Breast epithelium (tissue), 4 donors: ENCODE data around the gene TMEM220. TPM values are rescaled to one million over a fixed set of nuclear protein-coding genes. Genes with fewer than 3 reads are reported as not detected.

Experiments used
- DNase-seq, 2 donors: peaks; one replicate each; pipeline ENCODE4 v3.0.0-alpha.2; 2019; ENCODE audit warnings: low spot score in 2 of 2
- H3K27ac ChIP-seq, 2 donors: fragments of 200-600 bp; sonication (generic) in 1 of 2; one replicate each; pipeline ENCODE4 v1.5.1; 2016 to 2019; ENCODE audit warnings: mild to moderate bottlenecking in 1 of 2
- H3K27me3 ChIP-seq, 2 donors: fragments of 200-600 bp; sonication (generic) in 1 of 2; one replicate each; pipeline versions ENCODE4 v1.5.1 to v1.6.0; 2017 to 2019; ENCODE audit warnings: control low read depth in 1 of 2, mild to moderate bottlenecking in 1 of 2
- H3K36me3 ChIP-seq: fragments of 200-600 bp; one replicate; pipeline ENCODE4 v1.5.1; 2019
- H3K4me1 ChIP-seq, 2 donors: fragments of 200-600 bp; sonication (generic); one replicate each; pipeline ENCODE4 v1.5.1; 2016 to 2019; ENCODE audit warnings: control low read depth in 1 of 2
- H3K4me3 ChIP-seq, 3 donors: fragments of 200-600 bp; sonication (generic); 1 replicate in 2 of 3; 2 replicates in 1 of 3; pipeline ENCODE4 v1.5.1; 2016 to 2019; ENCODE audit warnings: mild to moderate bottlenecking in 3 of 3, moderate library complexity in 2 of 3
- H3K9me3 ChIP-seq, 2 donors: fragments of 200-600 bp; sonication (generic) in 1 of 2; one replicate each; pipeline ENCODE4 v1.5.1; 2016 to 2019; ENCODE audit warnings: control low read depth in 1 of 2
- POLR2A ChIP-seq: fragments of 450-650 bp; IDR thresholded peaks from one replicate; pipeline ENCODE4 v1.6.1; 2016; ENCODE audit warnings: antibody characterized with exemption, mild to moderate bottlenecking, moderate library complexity
- POLR2AphosphoS5 ChIP-seq, 3 donors: sonication (generic); formaldehyde crosslinking; IDR thresholded peaks; one replicate each; pipeline ENCODE4 v1.6.1; 2017; ENCODE audit warnings: antibody characterized with exemption in 3 of 3
- intact Hi-C: fragments of 100-400 bp; cut with DNase I; formaldehyde crosslinking; loops from one replicate; pipeline ENCODE4 v1.15.1; 2023; ENCODE audit warnings: low total_unique reads
- total RNA-seq, 3 donors: library from RNA; depleted of rRNA; stranded (reverse); fragments of >200 nt; gene quantifications; one replicate each; pipeline ENCODE4 v1.1.0, GENCODE V29; 2016
- TF ChIP-seq, protein P1 (sequence below), 3 donors: fragments of 450-650 bp; IDR thresholded peaks; one replicate each; pipeline ENCODE4 v1.5.1; 2016 to 2017; ENCODE audit warnings: antibody characterized with exemption in 3 of 3, mild to moderate bottlenecking in 3 of 3, moderate library complexity in 3 of 3

TMEM220 gene
- total RNA-seq, 3 donors from 2014 or later = 8.5 to 13.4 (median 9.5) TPM

DNA sequence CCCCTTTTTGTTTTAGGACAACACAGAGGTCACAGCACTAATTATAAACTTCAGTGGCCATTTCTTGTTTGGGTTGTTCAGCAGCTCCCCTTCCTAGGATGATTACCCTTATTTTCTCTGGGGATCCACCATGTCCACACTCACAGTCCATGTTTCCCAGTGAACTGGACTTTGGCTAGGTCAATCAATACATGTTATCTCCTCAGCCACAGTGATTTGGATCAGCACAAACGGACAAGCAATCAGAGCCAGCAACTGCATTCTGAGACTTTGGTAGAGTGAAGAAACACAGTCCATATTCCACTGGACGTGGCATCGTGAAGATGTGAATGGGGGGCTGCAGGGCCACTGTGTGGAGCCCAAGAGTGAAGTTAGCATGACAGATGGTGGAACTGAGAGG is 4.6 kb downstream of the TMEM220 start:
- no peak for DNase-seq
- TF ChIP-seq, protein P1, sequence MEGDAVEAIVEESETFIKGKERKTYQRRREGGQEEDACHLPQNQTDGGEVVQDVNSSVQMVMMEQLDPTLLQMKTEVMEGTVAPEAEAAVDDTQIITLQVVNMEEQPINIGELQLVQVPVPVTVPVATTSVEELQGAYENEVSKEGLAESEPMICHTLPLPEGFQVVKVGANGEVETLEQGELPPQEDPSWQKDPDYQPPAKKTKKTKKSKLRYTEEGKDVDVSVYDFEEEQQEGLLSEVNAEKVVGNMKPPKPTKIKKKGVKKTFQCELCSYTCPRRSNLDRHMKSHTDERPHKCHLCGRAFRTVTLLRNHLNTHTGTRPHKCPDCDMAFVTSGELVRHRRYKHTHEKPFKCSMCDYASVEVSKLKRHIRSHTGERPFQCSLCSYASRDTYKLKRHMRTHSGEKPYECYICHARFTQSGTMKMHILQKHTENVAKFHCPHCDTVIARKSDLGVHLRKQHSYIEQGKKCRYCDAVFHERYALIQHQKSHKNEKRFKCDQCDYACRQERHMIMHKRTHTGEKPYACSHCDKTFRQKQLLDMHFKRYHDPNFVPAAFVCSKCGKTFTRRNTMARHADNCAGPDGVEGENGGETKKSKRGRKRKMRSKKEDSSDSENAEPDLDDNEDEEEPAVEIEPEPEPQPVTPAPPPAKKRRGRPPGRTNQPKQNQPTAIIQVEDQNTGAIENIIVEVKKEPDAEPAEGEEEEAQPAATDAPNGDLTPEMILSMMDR (IDR thresholded peaks at IDR 0.05) = no peak
- TF ChIP-seq POLR2A (no peak), POLR2AphosphoS5 (IDR thresholded peaks at IDR 0.05) (no peak)
- Histone ChIP-seq H3K27ac (no peak overlapping the region), H3K4me3 (no peak overlapping the region), H3K36me3 (no peaks in the 10 kb centered on the region), H3K4me1 (no peaks in the 10 kb centered on the region), H3K27me3 (no peaks in the 10 kb centered on the region), H3K9me3 (no peaks in the 10 kb centered on the region)
- intact Hi-C loops = no loop called here

DNA sequence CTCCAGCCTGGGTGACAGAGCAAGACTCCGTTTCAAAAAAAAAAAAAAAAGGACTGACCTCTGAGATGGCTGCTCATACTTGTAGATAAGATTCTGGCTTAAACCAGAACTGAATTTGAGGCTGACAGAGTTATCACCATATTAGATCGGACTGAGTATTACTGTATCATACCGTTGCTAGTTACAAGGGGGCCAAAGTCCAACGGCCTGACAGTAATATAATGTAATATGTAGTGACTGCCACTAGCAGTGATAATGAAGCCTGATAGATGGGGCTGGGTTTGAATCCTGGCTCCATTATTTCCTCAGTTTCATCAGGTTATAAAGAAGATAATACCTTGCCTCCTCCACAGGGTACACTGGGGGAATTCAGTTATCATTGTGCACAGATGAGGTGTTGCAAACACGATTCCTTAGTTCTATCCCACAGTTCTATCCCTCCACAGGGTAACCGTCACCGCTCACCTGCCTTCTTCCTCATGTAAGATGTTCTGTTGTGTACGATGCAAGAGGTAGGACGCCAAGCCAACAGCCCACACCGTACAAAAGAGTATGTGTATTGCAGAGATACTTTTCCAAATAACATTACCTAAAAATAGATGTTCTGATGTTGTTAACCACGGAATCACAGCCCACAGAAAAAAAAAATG is 5.2 kb downstream of the TMEM220 start:
- TF ChIP-seq, protein P1 (IDR thresholded peaks at IDR 0.05) = no peak
- TF ChIP-seq POLR2AphosphoS5 (IDR thresholded peaks at IDR 0.05) (no peak), POLR2A (no peak)
- Histone ChIP-seq H3K4me3 (no peak overlapping the region), H3K36me3 (no peaks in the 10 kb centered on the region), H3K4me1 (no peaks in the 10 kb centered on the region), H3K27me3 (no peaks in the 10 kb centered on the region), H3K9me3 (no peaks in the 10 kb centered on the region), H3K27ac (no peak overlapping the region)
- intact Hi-C loops = no loop called here
- DNase-seq = no peak

DNA sequence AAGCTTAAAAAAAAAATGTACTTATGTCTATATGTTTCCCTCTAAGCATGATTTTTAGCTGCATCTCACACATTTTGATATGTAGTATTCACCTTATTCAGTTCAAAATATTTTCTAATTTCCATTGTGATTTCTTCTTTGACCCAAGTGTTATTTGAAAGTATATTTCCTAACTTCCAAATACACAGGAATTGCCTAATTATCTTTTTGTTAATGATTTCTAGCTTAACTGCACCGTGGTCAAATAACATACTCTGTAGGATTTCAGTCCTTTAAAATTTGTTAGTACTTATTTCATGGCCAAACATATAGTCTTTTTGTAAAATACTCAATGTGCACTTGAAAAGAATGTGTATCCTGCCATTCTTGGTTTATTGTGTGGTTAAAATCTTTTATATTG is 11.3 kb downstream of the TMEM220 start:
- H3K4me1 ChIP-seq = no peaks in the 10 kb centered on the region
- intact Hi-C loops = no loop called here
- DNase-seq = no peak
- no peak for TF ChIP-seq POLR2AphosphoS5 (IDR thresholded peaks at IDR 0.05)
- TF ChIP-seq, protein P1 (IDR thresholded peaks at IDR 0.05) = no peak
- no peak for TF ChIP-seq POLR2A
- no peak overlapping the region for H3K4me3 ChIP-seq
- no peaks in the 10 kb centered on the region for H3K36me3 ChIP-seq
- no peaks in the 10 kb centered on the region for H3K9me3 ChIP-seq
- no peak overlapping the region for H3K27ac ChIP-seq
- H3K27me3 ChIP-seq = no peaks in the 10 kb centered on the region

DNA sequence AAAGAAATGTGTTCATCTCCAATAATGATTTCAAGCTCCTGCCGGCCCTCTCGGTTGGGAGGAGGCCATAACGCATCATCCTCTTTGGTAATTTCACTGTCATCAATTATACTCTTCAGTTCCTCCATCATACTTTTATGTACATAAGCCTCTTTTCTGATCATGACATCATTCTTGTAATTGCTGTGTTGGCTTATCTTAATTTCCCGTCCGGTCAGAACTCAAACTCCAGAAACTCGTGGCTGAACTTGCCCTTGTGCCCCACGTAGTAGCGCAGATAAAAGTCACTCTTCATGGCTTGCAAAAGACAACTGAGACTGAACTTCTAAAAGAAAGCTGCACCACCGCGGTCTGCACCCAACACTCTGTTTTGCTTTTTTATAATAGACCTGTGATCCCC is 13.6 kb downstream of the TMEM220 start:
- Histone ChIP-seq H3K27ac (no peak overlapping the region), H3K27me3 (no peaks in the 10 kb centered on the region), H3K4me3 (no peak overlapping the region), H3K36me3 (no peaks in the 10 kb centered on the region), H3K9me3 (no peaks in the 10 kb centered on the region), H3K4me1 (no peaks in the 10 kb centered on the region)
- intact Hi-C loops = no loop called here
- TF ChIP-seq POLR2AphosphoS5 (IDR thresholded peaks at IDR 0.05) (no peak), POLR2A (no peak)
- TF ChIP-seq, protein P1 (IDR thresholded peaks at IDR 0.05) = no peak
- no peak for DNase-seq

DNA sequence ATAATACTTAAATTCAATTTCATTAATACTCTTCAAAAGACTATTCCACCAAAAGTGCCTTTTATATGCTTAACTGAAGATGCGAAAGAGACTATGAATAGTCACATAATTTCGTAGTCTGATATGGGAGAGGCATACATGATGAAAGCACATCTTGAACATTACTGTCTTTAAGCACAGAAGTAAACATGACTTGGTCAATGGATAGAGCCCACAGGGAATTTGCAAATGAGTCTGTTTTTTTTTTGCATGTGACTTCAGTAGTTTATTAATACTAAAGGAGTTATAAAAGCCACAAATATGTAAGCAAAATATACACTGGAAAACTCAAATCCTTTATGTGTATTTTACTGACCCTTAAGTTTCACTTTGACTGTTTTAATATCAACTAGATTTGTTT is 16.5 kb downstream of the TMEM220 start:
- TF ChIP-seq, protein P1 (IDR thresholded peaks at IDR 0.05) = no peak
- DNase-seq = no peak
- intact Hi-C loops = no loop called here
- Histone ChIP-seq H3K27me3 (no peaks in the 10 kb centered on the region), H3K9me3 (no peaks in the 10 kb centered on the region), H3K4me3 (no peak overlapping the region), H3K4me1 (no peaks in the 10 kb centered on the region), H3K27ac (no peak overlapping the region), H3K36me3 (no peaks in the 10 kb centered on the region)
